Body of pancreas (tissue), 4 donors: ENCODE measurements around the gene TEP1. TPM values are rescaled to one million over a fixed set of nuclear protein-coding genes. Genes with fewer than 3 reads are reported as not detected.

ENCODE experiments used
- ATAC-seq: fragments of 150-250 bp; one replicate; pipeline ENCODE4 v1.9.1; 2016
- DNase-seq, 4 donors: peaks; one replicate each; pipeline ENCODE4 v3.0.0-alpha.2; 2019
- H3K27ac ChIP-seq, 4 donors: fragments of 200-600 bp; sonication (generic); 1 replicate in 3 of 4; 2 replicates in 1 of 4; pipeline versions ENCODE4 v1.5.1 to v1.6.1; 2016 to 2019; ENCODE audit warnings: mild to moderate bottlenecking in 1 of 4, mixed read lengths in 1 of 4, moderate library complexity in 1 of 4
- H3K27me3 ChIP-seq, 2 donors: fragments of 200-600 bp; sonication (generic); one replicate each; pipeline ENCODE4 v1.6.0; 2016; ENCODE audit warnings: mild to moderate bottlenecking in 1 of 2
- H3K36me3 ChIP-seq, 2 donors: fragments of 200-600 bp; sonication (generic); replicated peaks in 1 of 2; 2 replicates each; pipeline ENCODE4 v1.5.1; 2016; ENCODE audit warnings: low read depth in 2 of 2; ENCODE audit not compliant: insufficient read depth in 1 of 2
- H3K4me1 ChIP-seq: fragments of 200-600 bp; sonication (generic); one replicate; pipeline ENCODE4 v1.6.0; 2016
- H3K4me3 ChIP-seq, 2 donors: fragments of 200-600 bp; sonication (generic); 1 replicate in 1 of 2; 2 replicates in 1 of 2; pipeline ENCODE4 v1.5.1; 2016 to 2019
- H3K9me3 ChIP-seq, 3 donors: fragments of 200-600 bp; sonication (generic); 1 replicate in 2 of 3; 2 replicates in 1 of 3; pipeline ENCODE4 v1.5.1; 2016
- CTCF ChIP-seq, 7 experiments: fragments of 450-650 bp in 4 of 7; fragments of 200-600 bp in 3 of 7; sonication (generic) in 3 of 7; IDR thresholded peaks; one replicate each; pipeline ENCODE4 v1.5.1; 2016 to 2019; ENCODE audit warnings: antibody characterized with exemption in 7 of 7
- POLR2A ChIP-seq, 3 donors: fragments of 450-650 bp; IDR thresholded peaks; one replicate each; pipeline ENCODE4 v1.6.1; 2016; ENCODE audit warnings: antibody characterized with exemption in 3 of 3, mild to moderate bottlenecking in 2 of 3
- WGBS, 2 donors: methylation state at CpG; one replicate each; pipeline ENCODE4 v1.1.5; 2017; 5-methylcytosine and 5-hydroxymethylcytosine counted together
- intact Hi-C: fragments of 100-400 bp; cut with DNase I; formaldehyde crosslinking; loops from one replicate; pipeline ENCODE4 v1.15.1; 2023
- total RNA-seq, 2 donors: library from RNA; depleted of rRNA; stranded (reverse); fragments of >200 nt; gene quantifications; one replicate each; pipeline ENCODE4 v1.1.0, GENCODE V29; 2016

TEP1 gene
- total RNA-seq, 2 donors from 2014 or later, result 32.3 to 35.3 TPM

- ATAC-seq, result no peak
- H3K36me3 ChIP-seq, result peaks cover 0 to 21% of the 10 kb centered on the region in 2 donors
- intact Hi-C loops, result no loop called here
- TF ChIP-seq CTCF (IDR thresholded peaks at IDR 0.05), result peak in 4 of 7 experiments; percentile 7 to 16 (median 12)
- no peak for TF ChIP-seq POLR2A (IDR thresholded peaks at IDR 0.05)
- H3K4me1 ChIP-seq, result no peaks in the 10 kb centered on the region
- no peaks in the 10 kb centered on the region for H3K9me3 ChIP-seq
- H3K27ac ChIP-seq, result no peak overlapping the region
- no peak overlapping the region for H3K4me3 ChIP-seq
- no peaks in the 10 kb centered on the region for H3K27me3 ChIP-seq
- no peak for DNase-seq
Observed at GRCh38 chr14:20350860-20351259, 62.4 kb downstream of the TEP1 start.

DNA sequence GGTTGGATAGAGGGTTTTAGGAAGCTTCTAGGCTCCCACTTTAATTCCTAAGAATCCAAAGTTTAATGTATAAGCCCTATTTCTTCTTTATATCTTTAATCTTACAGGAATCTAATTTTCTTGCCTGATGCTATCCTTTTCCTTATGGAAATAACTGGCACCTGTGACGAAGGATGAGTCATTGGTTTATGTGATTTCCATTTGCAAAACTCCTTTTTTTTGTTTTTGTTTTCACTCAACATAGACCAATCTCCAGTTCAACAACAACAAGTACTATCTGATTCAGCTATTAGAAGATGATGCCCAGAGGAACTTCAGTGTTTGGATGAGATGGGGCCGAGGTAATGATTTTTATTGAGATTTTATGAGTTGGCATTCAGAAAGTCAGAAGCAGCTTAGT is 63.0 kb downstream of the TEP1 start:
- DNase-seq, result no peak

DNA sequence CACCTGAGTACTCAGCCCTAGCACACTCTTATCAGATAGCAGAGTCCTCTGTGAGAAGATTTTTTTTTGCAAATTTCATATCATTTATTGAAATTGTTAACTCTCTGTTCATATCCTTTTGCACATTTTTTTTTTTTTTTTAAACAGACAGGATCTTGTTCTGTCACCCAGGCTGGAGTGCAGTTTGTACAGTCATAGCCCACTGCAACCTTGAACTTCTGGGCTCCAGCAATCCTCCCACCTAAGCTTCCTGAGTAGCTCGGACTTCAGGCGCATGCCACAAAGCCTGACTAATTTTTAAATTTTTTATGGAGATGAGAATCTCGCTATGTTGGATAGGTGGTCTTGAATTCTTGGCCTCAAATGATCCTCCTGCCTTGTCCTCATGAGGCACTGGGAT is 65.6 kb downstream of the TEP1 start:
- ATAC-seq (no peak), DNase-seq (no peak)
- no peaks in the 10 kb centered on the region for H3K27me3 ChIP-seq
- intact Hi-C loops, result no loop called here
- H3K4me1 ChIP-seq, result peaks cover 11% of the 10 kb centered on the region
- peaks cover 0 to 7% of the 10 kb centered on the region in 2 donors for H3K36me3 ChIP-seq
- TF ChIP-seq CTCF (IDR thresholded peaks at IDR 0.05) (no peak), POLR2A (IDR thresholded peaks at IDR 0.05) (no peak)
- H3K9me3 ChIP-seq, result no peaks in the 10 kb centered on the region
- no peak overlapping the region for H3K27ac ChIP-seq
- H3K4me3 ChIP-seq, result no peak overlapping the region
- 92 to 95% methylated on average over 3 of the region's 3 CpGs for WGBS, 2 donors

More for the DNA sequence above, 63.0 kb downstream of the TEP1 start:
- ATAC-seq, result no peak
- Histone ChIP-seq H3K27ac (no peak overlapping the region), H3K4me3 (no peak overlapping the region), H3K27me3 (no peaks in the 10 kb centered on the region), H3K9me3 (no peaks in the 10 kb centered on the region), H3K36me3 (peaks cover 0 to 18% of the 10 kb centered on the region in 2 donors), H3K4me1 (no peaks in the 10 kb centered on the region)
- TF ChIP-seq POLR2A (IDR thresholded peaks at IDR 0.05) (no peak), CTCF (IDR thresholded peaks at IDR 0.05) (no peak)
- WGBS, 2 donors, result 85 to 97% methylated on average over 2 of the region's 2 CpGs
- intact Hi-C loops, result no loop called here

GRCh38 chr14:20346713-20347112 is 66.6 kb downstream of the TEP1 start:
- Histone ChIP-seq H3K4me3 (no peak overlapping the region), H3K27ac (no peak overlapping the region), H3K4me1 (peaks cover 11% of the 10 kb centered on the region), H3K36me3 (peaks cover 0 to 5% of the 10 kb centered on the region in 2 donors), H3K27me3 (no peaks in the 10 kb centered on the region), H3K9me3 (no peaks in the 10 kb centered on the region)
- no peak for DNase-seq
- intact Hi-C loops, result no loop called here
- no peak for TF ChIP-seq POLR2A (IDR thresholded peaks at IDR 0.05)
- TF ChIP-seq CTCF (IDR thresholded peaks at IDR 0.05), result no peak
- ATAC-seq, result no peak
- 100% methylated on average over 1 of the region's 1 CpG for WGBS, 2 donors

DNA sequence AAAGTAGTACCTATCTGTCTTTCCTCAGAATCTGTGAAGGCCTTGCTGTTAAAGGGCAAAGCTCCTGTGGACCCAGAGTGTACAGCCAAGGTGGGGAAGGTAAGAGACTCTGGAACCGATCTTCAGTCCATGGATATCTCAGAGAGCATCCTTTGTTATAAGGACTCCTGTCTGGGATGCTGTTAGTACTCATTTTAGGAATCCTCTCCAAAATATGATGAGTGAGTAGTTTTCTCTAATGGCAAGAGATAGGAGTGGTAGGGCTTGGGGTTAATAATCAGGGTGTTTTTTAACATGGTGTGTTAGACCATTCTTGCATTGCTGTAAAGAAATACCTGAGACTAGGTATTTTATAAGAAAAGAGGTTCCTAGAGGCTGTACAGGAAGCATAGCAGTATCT is 67.9 kb downstream of the TEP1 start:
- Histone ChIP-seq H3K36me3 (peaks cover 0 to 4% of the 10 kb centered on the region in 2 donors), H3K9me3 (no peaks in the 10 kb centered on the region), H3K27me3 (no peaks in the 10 kb centered on the region), H3K4me3 (no peak overlapping the region), H3K27ac (no peak overlapping the region), H3K4me1 (peaks cover 11% of the 10 kb centered on the region)
- WGBS, 2 donors, result 75 to 92% methylated on average over 1 of the region's 1 CpG
- intact Hi-C loops, result no loop called here
- ATAC-seq (no peak), DNase-seq (no peak)
- TF ChIP-seq POLR2A (IDR thresholded peaks at IDR 0.05) (no peak), CTCF (IDR thresholded peaks at IDR 0.05) (no peak)
